Measurements from ENCODE around the gene ANKRD23.
A peak's percentile ranks its signal among the peaks of the same experiment; 100 is the strongest.

The ANKRD23 gene

DNA sequence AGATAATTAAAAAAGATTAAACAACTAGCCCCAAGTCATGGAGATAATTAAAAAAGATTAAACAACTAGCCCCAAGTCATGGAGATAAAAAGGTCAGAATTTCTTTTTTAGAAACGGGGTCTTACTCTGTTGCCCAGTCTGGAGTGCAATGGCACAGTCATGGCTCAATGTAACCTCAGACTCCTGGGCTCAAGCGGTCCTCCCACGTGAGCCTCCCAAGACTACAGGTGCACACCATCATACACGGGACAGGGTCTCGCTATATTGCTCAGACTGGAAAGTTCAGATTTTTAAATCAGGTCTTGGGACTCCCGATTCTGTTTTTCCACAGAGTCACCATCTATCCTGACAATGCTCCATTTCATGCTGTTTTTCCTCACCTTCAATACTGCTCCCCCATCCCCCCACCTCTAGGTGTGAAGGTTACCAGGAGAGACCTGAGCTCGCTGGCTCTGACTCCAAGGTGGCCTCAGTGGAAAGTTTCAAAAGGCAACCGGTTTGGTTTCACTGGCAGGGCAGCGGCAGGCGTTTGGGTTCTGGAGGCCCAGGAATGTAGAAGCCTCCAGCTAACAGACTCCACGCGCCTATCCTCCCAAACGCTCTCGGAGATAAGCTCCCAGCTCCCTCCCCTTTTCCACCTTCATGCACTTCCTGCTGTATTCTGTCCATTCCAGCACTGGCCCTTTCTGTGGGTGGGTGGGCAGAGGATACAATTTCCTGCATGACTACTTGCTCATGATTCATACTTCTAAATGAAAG lies 28.9 kb upstream of the ANKRD23 start:
- TF ChIP-seq TAF1 (IDR thresholded peaks at IDR 0.05; ENCODE audit: borderline replicate concordance, insufficient read depth, low read length): no peak
- no peak for TF ChIP-seq SIN3A (IDR thresholded peaks at IDR 0.05; ENCODE audit: borderline replicate concordance, insufficient read depth, low read length)
- no peak for TF ChIP-seq POLR2AphosphoS5 (IDR thresholded peaks at IDR 0.05; ENCODE audit: low read depth, low read length)
- TF ChIP-seq, protein P1, sequence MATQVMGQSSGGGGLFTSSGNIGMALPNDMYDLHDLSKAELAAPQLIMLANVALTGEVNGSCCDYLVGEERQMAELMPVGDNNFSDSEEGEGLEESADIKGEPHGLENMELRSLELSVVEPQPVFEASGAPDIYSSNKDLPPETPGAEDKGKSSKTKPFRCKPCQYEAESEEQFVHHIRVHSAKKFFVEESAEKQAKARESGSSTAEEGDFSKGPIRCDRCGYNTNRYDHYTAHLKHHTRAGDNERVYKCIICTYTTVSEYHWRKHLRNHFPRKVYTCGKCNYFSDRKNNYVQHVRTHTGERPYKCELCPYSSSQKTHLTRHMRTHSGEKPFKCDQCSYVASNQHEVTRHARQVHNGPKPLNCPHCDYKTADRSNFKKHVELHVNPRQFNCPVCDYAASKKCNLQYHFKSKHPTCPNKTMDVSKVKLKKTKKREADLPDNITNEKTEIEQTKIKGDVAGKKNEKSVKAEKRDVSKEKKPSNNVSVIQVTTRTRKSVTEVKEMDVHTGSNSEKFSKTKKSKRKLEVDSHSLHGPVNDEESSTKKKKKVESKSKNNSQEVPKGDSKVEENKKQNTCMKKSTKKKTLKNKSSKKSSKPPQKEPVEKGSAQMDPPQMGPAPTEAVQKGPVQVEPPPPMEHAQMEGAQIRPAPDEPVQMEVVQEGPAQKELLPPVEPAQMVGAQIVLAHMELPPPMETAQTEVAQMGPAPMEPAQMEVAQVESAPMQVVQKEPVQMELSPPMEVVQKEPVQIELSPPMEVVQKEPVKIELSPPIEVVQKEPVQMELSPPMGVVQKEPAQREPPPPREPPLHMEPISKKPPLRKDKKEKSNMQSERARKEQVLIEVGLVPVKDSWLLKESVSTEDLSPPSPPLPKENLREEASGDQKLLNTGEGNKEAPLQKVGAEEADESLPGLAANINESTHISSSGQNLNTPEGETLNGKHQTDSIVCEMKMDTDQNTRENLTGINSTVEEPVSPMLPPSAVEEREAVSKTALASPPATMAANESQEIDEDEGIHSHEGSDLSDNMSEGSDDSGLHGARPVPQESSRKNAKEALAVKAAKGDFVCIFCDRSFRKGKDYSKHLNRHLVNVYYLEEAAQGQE (IDR thresholded peaks at IDR 0.05; ENCODE audit: insufficient read depth in 1 of 2, low read depth in 2 of 2, low read length in 2 of 2): no peak
- TF ChIP-seq FOXP2 (optimal IDR thresholded peaks at IDR 0.05; ENCODE audit: borderline replicate concordance, extremely low read depth, extremely low read length, insufficient read depth): no peak

DNA sequence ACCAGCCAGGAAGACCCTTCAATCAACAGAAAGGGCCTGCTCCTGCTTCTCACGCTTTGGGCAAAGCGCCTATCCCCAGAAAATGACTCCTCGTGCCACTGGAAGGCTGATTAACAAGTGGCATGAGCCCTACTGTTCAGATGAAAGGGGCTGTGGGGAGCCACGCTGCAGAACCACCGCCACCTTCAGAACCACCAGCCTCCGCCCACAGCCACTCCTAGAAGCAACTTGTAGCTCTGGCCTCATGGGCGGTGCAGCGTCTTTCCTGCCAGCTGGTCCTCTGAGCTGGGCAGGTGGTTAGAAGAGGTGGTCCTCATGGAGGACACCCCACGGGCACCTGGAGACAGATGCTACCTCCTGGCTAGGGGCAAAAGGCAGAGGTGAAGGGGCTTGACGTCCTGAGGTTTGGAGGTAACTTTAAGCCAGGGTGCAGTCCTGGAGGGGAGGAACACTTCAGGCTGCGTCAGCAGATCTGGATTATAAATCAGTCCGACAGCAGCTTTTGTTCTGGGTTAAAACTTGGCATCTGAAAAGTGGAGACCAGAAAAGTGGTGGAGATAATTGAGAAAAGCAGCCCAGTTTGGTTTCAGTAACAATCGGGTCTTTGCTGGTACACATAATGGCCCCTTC lies 26.9 kb upstream of the ANKRD23 start:
- TF ChIP-seq POLR2AphosphoS5 (IDR thresholded peaks at IDR 0.05; ENCODE audit: low read depth, low read length): no peak
- TF ChIP-seq SIN3A (IDR thresholded peaks at IDR 0.05; ENCODE audit: borderline replicate concordance, insufficient read depth, low read length): no peak
- TF ChIP-seq, protein P1 (IDR thresholded peaks at IDR 0.05; ENCODE audit: insufficient read depth in 1 of 2, low read depth in 2 of 2, low read length in 2 of 2): no peak
- TF ChIP-seq FOXP2 (optimal IDR thresholded peaks at IDR 0.05; ENCODE audit: borderline replicate concordance, extremely low read depth, extremely low read length, insufficient read depth): no peak
- no peak for TF ChIP-seq TAF1 (IDR thresholded peaks at IDR 0.05; ENCODE audit: borderline replicate concordance, insufficient read depth, low read length)

DNA sequence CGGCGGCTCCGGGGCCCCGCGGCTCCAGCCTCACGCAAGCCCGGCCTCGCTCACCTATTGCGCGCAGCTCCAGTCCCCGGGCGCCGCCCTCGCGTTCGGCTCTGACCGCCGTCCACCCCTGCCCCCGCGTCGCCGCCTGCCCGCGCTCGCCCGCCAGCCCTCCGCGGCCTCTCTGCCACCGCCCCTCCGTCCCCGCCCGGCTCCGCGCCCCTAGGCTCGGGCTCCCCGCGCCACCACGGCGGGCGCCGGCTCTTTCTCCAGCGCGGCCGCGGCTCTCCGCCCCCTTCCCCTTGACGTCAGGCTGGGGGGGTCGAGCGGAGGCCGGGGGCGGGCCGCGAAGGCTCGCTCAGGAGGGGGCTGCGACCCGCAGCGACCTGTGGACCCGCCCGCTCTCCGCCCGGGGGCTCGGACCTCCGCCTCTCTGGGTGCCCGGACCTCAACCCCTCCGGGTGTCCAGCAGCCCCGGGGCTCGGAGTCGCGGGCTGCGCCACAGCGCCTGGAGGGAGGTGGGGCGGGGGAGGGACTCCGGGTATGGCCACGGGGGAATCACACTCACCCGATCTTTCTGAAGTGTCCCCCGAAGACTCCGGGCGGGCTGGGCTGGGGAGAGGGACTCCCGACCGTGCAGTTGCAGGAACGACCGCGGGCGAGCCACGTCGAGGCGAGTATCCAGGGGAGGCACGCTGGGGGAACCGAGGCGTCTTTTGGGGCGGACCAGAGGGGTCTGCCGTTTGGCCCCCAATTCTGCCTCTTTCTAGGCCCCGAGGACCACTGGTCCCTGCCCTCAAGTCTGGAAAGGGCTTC lies 26.2 kb upstream of the ANKRD23 start, which contains the start of gene SEMA4C:
Gene SEMA4C (minus strand): TSS at position 259 of the 804 bp plus-strand sequence. CDS start 2,194 bp downstream, outside the sequence.
- TF ChIP-seq POLR2AphosphoS5 (IDR thresholded peaks at IDR 0.05; ENCODE audit: low read depth, low read length) (no peak), TAF1 (IDR thresholded peaks at IDR 0.05; ENCODE audit: borderline replicate concordance, insufficient read depth, low read length) (no peak), SIN3A (IDR thresholded peaks at IDR 0.05; ENCODE audit: borderline replicate concordance, insufficient read depth, low read length) (no peak), FOXP2 (optimal IDR thresholded peaks at IDR 0.05; ENCODE audit: borderline replicate concordance, extremely low read depth, extremely low read length, insufficient read depth) (no peak)
- TF ChIP-seq, protein P1 (IDR thresholded peaks at IDR 0.05; ENCODE audit: insufficient read depth in 1 of 2, low read depth in 2 of 2, low read length in 2 of 2): no peak

DNA sequence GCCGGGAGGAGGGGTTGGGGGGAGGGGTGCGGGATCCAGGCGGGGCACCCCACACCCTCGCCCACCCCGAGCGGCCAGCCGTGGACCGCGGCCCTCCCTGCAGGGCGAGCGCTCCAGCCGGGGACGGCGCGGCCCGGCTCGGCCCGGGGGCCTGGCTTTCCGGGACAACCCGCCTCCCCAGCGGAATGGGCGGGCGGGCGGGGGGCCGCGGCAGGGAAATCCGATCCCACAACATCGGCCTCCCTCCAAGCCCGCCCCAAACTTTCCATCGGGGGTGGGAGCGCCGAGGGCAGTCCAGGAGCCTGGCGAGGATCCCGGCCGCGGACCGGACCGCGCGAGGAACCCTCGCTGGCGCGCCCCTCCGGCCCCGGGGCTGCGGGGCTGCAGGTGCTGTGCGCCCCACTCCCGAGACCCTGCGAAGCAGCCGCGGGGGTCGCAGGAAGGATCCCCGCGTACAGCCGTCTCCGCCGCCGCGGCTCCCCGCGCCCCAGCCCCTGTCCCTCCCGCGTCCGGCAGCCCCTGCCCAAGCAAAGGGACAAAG lies 25.5 kb upstream of the ANKRD23 start:
- peak; percentile 40; the same call in 1 of the 2 replicates for TF ChIP-seq TAF1 (IDR thresholded peaks at IDR 0.05; ENCODE audit: borderline replicate concordance, insufficient read depth, low read length)
- TF ChIP-seq SIN3A (IDR thresholded peaks at IDR 0.05; ENCODE audit: borderline replicate concordance, insufficient read depth, low read length): peak; percentile 31; the same call in 1 of the 2 replicates
- TF ChIP-seq POLR2AphosphoS5 (IDR thresholded peaks at IDR 0.05; ENCODE audit: low read depth, low read length): no peak
- TF ChIP-seq FOXP2 (optimal IDR thresholded peaks at IDR 0.05; ENCODE audit: borderline replicate concordance, extremely low read depth, extremely low read length, insufficient read depth): no peak
- TF ChIP-seq, protein P1 (IDR thresholded peaks at IDR 0.05; ENCODE audit: insufficient read depth in 1 of 2, low read depth in 2 of 2, low read length in 2 of 2): no peak

Measured in PFSK-1 (cell line).